ENCODE results near the gene FSTL1.

Gene FSTL1, protein sequence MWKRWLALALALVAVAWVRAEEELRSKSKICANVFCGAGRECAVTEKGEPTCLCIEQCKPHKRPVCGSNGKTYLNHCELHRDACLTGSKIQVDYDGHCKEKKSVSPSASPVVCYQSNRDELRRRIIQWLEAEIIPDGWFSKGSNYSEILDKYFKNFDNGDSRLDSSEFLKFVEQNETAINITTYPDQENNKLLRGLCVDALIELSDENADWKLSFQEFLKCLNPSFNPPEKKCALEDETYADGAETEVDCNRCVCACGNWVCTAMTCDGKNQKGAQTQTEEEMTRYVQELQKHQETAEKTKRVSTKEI

DNA sequence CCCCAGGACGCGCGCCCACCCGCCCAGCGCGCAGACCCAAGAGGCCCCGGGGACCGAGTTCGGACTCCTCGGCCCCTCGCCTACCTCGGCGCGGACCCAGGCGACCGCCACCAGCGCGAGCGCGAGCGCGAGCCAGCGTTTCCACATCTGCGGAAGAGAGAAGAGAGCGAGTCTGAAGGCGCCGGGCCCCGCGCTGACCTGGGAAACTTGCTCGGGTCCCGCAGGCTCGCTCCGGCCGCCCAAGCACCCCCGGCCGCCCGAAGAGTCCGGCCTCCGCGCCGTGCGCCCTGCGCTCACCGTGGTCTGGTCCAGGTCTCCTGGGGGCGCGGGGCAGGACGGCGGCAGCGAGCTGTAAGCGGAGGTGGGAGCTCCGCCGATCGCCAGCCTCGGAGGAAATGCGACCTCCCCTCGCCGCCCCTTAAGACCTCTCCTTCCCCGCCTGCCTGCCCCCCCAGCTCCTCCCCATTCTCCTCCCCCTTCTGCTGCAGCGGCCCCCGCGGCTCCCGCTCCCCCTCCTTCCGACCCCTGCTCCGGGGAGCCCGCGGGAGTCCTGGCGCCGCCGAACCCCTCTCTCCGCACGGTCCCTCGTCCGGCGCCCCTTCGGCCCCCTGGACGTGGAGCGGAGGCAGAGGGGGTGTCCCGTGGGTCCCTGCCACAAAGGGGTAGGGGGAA is at the start of gene FSTL1:
Gene FSTL1, minus strand, starts transcription at position 393 of the 672 bp plus-strand sequence. Its CDS starts 246 bp downstream, at position 147.
- peaks cover 2% of the 10 kb centered on the region for H3K27me3 ChIP-seq (ENCODE audit: control insufficient read depth, insufficient read depth, low read length)
- H3K4me1 ChIP-seq (ENCODE audit: control insufficient read depth, insufficient read depth, low read length): peaks cover 30% of the 10 kb centered on the region
- peak within 1 kb of the TSS; percentile 78 for H3K4me3 ChIP-seq (ENCODE audit: low read length)
- H3K36me3 ChIP-seq (ENCODE audit: control insufficient read depth, insufficient read depth, low read length): no peaks in the 10 kb centered on the region
- peak within 1 kb of the TSS; percentile 67 for H3K9ac ChIP-seq (ENCODE audit: low read length)
- H3K27ac ChIP-seq (ENCODE audit: low read depth, low read length): peak within 1 kb of the TSS; percentile 95

DNA sequence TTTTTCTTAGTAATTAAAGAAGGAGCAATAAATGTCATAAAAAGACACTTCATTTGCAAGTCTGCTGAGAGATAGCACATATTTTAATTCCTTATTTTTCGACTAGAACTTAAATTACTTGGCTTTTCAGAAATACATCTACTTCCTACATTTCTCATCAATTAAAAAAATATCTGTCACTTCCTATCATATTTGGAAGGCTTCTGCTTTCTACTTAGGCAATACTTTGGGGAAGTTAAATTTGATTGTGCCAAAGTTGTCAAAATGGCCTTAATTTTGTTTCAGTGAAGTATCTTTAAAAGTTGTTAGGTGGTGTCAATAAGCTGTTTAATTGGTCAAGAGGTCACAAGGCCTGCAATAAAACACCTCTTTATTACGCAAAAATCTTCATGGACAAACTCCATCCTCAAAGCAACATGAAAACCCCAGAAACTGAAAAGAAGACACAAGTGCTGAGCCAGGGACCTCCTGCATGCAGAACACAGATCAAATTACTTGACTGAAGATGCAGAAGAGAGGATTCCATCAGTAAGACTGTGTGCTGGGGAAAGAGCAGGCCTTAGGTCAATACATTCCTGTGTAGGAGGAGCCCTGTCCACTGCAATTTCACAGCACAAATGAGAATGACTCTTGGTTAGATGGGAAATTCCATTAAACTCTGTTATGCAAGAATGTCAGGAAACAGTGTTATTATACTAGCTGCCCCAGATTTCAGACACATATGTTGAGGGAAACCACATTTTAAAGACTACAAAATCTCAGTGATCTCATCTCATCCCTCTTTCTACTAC is 48.0 kb upstream of the FSTL1 start:
- H3K4me3 ChIP-seq (ENCODE audit: low read length): no peak overlapping the region
- no peak overlapping the region for H3K27ac ChIP-seq (ENCODE audit: low read depth, low read length)

DNA sequence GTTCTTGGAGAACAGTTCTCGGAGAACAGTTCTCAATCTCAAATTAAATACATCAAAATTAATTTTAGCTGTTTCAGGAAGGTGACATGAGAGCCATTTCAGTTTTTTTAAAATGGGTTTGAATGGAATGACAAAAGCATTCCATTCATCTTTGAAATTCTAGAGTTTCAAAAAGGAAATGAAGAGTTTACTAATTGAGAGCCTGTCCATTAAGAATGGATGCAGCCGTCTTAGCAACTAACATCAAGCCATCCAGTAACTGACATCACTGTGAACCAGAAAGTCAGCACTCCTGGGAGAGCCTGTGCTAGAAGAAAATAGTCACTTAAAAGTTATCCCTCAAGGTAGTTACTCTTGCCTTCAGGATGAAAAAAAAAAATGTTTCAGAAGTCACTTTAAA is 47.0 kb upstream of the FSTL1 start:
- peak overlapping the region; percentile 51 for H3K27ac ChIP-seq (ENCODE audit: low read depth, low read length)
- no peaks in the 10 kb centered on the region for H3K27me3 ChIP-seq (ENCODE audit: control insufficient read depth, insufficient read depth, low read length)
- H3K4me1 ChIP-seq (ENCODE audit: control insufficient read depth, insufficient read depth, low read length): peaks cover 12% of the 10 kb centered on the region
- H3K36me3 ChIP-seq (ENCODE audit: control insufficient read depth, insufficient read depth, low read length): no peaks in the 10 kb centered on the region
- H3K9ac ChIP-seq (ENCODE audit: low read length): no peak overlapping the region
- no peak overlapping the region for H3K4me3 ChIP-seq (ENCODE audit: low read length)

More for the DNA sequence above, 48.0 kb upstream of the FSTL1 start:
- H3K36me3 ChIP-seq (ENCODE audit: control insufficient read depth, insufficient read depth, low read length): no peaks in the 10 kb centered on the region
- no peak overlapping the region for H3K9ac ChIP-seq (ENCODE audit: low read length)
- H3K27me3 ChIP-seq (ENCODE audit: control insufficient read depth, insufficient read depth, low read length): no peaks in the 10 kb centered on the region
- peaks cover 12% of the 10 kb centered on the region for H3K4me1 ChIP-seq (ENCODE audit: control insufficient read depth, insufficient read depth, low read length)

DNA sequence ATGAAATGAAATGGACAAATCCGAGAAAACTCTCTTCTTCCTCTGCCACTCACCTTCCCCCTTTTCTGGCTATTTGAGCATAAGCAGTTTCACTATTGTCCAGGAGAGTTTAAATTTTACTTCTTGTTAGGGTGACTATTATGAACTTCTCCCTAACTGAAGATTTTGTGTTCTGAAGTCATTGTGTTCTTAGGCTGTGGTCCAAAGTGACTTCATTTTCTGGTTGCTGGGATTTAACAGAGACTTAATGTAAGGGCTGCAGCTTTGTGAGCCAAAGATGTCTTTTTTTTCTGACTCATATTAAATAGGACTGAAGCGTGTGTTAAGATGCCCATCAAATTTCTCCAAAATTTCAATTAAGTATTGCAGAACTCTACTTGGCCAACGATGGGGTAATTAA is 46.5 kb upstream of the FSTL1 start:
- no peak overlapping the region for H3K4me3 ChIP-seq (ENCODE audit: low read length)
- H3K9ac ChIP-seq (ENCODE audit: low read length): no peak overlapping the region
- H3K4me1 ChIP-seq (ENCODE audit: control insufficient read depth, insufficient read depth, low read length): peaks cover 12% of the 10 kb centered on the region
- H3K27me3 ChIP-seq (ENCODE audit: control insufficient read depth, insufficient read depth, low read length): no peaks in the 10 kb centered on the region
- H3K36me3 ChIP-seq (ENCODE audit: control insufficient read depth, insufficient read depth, low read length): no peaks in the 10 kb centered on the region
- H3K27ac ChIP-seq (ENCODE audit: low read depth, low read length): peak overlapping the region; percentile 51

DNA sequence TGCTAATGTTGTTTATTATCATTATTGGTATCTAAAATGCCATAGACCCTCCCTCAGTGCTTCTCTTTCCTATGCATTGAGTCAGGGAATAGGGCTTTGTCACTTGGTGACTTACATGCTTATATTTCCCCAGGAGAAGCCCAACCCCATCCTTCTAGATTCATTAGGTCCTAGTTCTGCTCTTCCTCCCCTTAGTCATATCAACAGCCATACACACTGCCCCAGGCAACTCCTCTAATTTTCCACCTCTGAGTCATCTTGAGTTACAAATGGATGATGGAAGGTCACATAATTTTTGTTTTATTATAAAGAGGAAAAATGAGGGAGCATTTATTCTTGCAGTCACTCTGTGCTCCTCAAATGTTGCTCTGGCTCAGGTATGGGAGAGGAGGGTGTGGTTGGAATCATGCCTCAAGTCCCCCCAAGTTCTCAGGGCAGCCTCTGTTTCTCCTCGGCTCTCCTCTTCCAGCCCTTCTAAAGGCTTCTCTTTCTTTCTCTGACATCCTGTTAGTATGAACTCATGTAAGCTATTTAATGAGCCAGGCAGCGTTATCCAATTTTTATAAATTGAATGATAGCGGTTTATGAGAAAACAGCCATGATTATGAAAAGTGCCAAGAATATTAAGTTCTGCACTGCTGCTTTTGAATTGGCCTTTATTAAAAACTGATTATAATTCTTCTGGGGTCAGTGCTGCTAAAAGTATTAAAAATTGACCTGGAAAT is 45.6 kb upstream of the FSTL1 start:
- Histone ChIP-seq H3K27me3 (ENCODE audit: control insufficient read depth, insufficient read depth, low read length) (no peaks in the 10 kb centered on the region), H3K4me1 (ENCODE audit: control insufficient read depth, insufficient read depth, low read length) (peaks cover 12% of the 10 kb centered on the region), H3K27ac (ENCODE audit: low read depth, low read length) (peak overlapping the region; percentile 51), H3K36me3 (ENCODE audit: control insufficient read depth, insufficient read depth, low read length) (no peaks in the 10 kb centered on the region), H3K9ac (ENCODE audit: low read length) (no peak overlapping the region), H3K4me3 (ENCODE audit: low read length) (no peak overlapping the region)

DNA sequence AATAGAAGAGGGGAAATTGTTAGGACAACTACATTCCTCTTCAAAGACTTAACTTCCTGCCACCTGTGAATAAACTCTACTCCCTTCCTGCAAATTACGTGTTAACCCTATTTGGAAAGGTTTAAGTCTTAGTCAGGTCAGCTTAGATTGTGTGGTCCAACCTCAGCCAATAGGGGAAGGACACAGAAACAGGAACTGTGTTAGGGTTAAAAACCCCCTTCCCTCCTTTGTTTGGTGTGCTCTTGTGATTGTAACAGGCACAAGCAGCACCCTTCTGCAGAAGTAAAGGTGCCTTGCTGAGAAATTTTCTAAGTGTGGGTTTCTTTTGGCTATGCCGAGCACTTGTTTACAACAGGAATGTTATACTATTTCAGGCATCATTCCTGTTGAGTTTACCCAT is 45.0 kb upstream of the FSTL1 start:
- Histone ChIP-seq H3K36me3 (ENCODE audit: control insufficient read depth, insufficient read depth, low read length) (no peaks in the 10 kb centered on the region), H3K27me3 (ENCODE audit: control insufficient read depth, insufficient read depth, low read length) (no peaks in the 10 kb centered on the region), H3K4me1 (ENCODE audit: control insufficient read depth, insufficient read depth, low read length) (peaks cover 12% of the 10 kb centered on the region), H3K27ac (ENCODE audit: low read depth, low read length) (peak overlapping the region; percentile 51), H3K4me3 (ENCODE audit: low read length) (no peak overlapping the region), H3K9ac (ENCODE audit: low read length) (no peak overlapping the region)

DNA sequence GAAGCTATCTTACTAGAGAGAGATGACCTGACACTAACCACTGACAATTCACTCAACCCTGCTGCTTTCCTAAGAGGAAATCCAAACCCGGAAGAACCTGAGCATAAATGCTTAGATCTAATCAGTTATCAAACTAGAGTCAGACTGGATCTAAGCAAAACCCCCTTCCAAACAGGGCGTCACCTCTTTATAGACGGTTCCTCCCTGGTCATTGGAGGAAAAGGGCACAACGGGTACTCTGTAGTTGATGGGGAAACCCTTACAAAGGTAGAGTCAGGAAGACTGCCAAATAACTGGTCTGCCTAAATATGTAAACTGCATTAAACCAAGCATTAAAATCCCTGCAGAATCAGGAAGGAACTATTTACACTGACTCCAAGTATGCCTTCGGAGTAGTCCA is 41.3 kb upstream of the FSTL1 start:
- H3K27me3 ChIP-seq (ENCODE audit: control insufficient read depth, insufficient read depth, low read length): no peaks in the 10 kb centered on the region
- H3K4me1 ChIP-seq (ENCODE audit: control insufficient read depth, insufficient read depth, low read length): peaks cover 10% of the 10 kb centered on the region
- H3K9ac ChIP-seq (ENCODE audit: low read length): no peak overlapping the region
- no peak overlapping the region for H3K4me3 ChIP-seq (ENCODE audit: low read length)
- H3K36me3 ChIP-seq (ENCODE audit: control insufficient read depth, insufficient read depth, low read length): no peaks in the 10 kb centered on the region
- H3K27ac ChIP-seq (ENCODE audit: low read depth, low read length): no peak overlapping the region

DNA sequence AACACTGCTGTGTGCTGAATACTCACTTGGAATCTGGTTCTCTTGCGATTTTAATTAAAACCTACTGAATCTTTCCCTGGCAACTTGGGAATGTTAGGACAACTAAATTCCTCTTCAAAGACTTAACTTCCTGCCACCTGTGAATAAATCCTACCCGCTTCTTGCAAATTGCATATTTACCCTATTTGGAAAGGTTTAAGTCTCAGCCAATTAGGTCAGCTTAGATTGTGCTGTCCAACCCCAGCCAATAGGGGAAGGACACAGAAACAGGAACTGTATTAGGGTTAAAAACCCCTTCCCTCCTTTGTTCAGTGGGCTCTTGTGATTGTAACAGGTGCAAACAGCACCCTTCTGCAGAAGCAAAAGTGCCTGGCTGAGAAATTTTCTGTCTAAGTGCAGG is 38.6 kb upstream of the FSTL1 start:
- H3K4me1 ChIP-seq (ENCODE audit: control insufficient read depth, insufficient read depth, low read length): peaks cover 7% of the 10 kb centered on the region
- H3K27me3 ChIP-seq (ENCODE audit: control insufficient read depth, insufficient read depth, low read length): no peaks in the 10 kb centered on the region
- no peaks in the 10 kb centered on the region for H3K36me3 ChIP-seq (ENCODE audit: control insufficient read depth, insufficient read depth, low read length)
- H3K9ac ChIP-seq (ENCODE audit: low read length): no peak overlapping the region
- H3K27ac ChIP-seq (ENCODE audit: low read depth, low read length): no peak overlapping the region
- no peak overlapping the region for H3K4me3 ChIP-seq (ENCODE audit: low read length)

DNA sequence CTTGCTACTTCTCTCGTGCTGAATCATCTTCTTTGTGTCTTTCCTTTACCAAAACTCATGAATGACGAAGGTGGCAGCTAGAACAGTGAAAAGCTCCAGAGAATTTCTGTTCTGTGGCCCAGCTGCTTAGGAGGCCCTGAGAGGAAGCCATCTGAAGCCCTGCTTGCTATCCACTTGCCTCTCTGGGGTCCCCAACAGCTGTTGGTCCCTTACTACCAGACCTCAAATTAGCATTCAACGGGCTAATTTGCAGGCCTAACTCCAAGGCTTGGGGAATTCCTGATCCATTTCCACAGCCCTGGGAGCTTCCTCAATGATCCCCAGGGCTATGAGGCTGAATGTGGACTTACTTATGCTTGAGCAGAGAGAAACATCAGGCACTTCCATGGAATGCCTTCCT is 37.5 kb upstream of the FSTL1 start:
- Histone ChIP-seq H3K27me3 (ENCODE audit: control insufficient read depth, insufficient read depth, low read length) (no peaks in the 10 kb centered on the region), H3K27ac (ENCODE audit: low read depth, low read length) (peak overlapping the region; percentile 44), H3K4me3 (ENCODE audit: low read length) (no peak overlapping the region), H3K4me1 (ENCODE audit: control insufficient read depth, insufficient read depth, low read length) (peaks cover 7% of the 10 kb centered on the region), H3K9ac (ENCODE audit: low read length) (no peak overlapping the region), H3K36me3 (ENCODE audit: control insufficient read depth, insufficient read depth, low read length) (no peaks in the 10 kb centered on the region)

DNA sequence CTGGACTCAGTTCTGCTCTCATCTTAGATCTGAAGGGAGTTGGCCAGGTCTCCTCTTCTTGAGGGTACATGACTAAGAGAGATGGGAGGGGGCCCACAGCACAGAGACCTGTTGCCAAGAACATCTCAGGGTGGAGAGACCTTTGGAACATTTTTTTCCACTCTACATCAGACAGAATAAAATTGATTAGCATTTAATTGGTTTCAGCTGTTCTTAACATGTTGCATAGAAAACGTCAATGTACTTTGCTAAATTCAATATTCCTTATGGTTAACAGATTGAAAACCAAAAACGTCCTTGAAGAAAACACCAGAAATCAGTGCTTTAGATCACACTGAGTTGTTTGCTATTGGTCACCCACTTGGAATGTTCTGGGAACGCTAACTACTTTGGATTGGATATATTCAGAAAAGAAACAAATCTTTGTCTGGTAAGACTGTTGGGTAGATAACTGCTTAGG is 36.4 kb upstream of the FSTL1 start:
- peak overlapping the region; percentile 44 for H3K27ac ChIP-seq (ENCODE audit: low read depth, low read length)
- H3K4me3 ChIP-seq (ENCODE audit: low read length): no peak overlapping the region
- H3K9ac ChIP-seq (ENCODE audit: low read length): no peak overlapping the region
- H3K4me1 ChIP-seq (ENCODE audit: control insufficient read depth, insufficient read depth, low read length): peaks cover 7% of the 10 kb centered on the region
- H3K27me3 ChIP-seq (ENCODE audit: control insufficient read depth, insufficient read depth, low read length): no peaks in the 10 kb centered on the region
- no peaks in the 10 kb centered on the region for H3K36me3 ChIP-seq (ENCODE audit: control insufficient read depth, insufficient read depth, low read length)

DNA sequence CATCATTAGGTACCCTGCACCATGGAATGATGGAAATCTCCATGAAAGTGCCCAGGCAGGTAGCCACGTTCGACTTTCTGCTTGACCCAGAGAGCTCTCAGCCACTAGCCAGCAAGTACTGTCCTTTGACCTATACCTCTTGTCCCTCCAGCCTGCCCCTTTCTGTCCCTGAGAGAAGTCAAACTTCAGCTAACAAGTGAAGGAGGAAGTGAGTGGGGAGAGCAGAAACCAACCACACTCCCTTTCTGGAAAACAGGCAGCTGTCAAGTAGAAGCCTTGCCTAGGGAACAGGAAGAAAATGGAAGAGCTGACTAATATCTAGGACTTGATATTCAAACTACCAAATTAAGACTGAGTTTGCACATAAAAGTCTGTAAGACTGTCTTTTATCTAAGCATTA is 30.3 kb upstream of the FSTL1 start:
- Histone ChIP-seq H3K9ac (ENCODE audit: low read length) (no peak overlapping the region), H3K36me3 (ENCODE audit: control insufficient read depth, insufficient read depth, low read length) (no peaks in the 10 kb centered on the region), H3K4me1 (ENCODE audit: control insufficient read depth, insufficient read depth, low read length) (peaks cover 14% of the 10 kb centered on the region), H3K27ac (ENCODE audit: low read depth, low read length) (no peak overlapping the region), H3K27me3 (ENCODE audit: control insufficient read depth, insufficient read depth, low read length) (no peaks in the 10 kb centered on the region), H3K4me3 (ENCODE audit: low read length) (no peak overlapping the region)

DNA sequence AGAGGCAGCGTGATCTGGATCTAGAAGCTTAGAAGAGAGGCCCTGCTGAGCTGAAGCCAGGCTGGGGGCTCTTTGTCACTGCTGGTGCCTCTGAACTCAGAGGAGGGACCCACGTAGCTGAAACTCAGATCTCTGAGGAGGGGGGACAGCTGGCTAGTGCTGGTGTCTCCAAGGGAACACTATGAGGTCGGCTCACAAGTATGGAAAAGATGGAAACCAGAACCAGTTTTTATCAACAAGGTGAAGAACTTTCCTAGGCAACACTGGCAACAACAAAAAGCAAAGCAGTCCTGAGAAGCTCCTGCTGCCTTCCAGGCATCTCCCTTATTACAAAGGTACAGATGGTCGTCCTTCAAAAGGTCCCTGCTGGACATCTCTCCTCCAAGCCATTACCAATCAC is 27.0 kb upstream of the FSTL1 start:
- Histone ChIP-seq H3K9ac (ENCODE audit: low read length) (no peak overlapping the region), H3K4me3 (ENCODE audit: low read length) (no peak overlapping the region), H3K27ac (ENCODE audit: low read depth, low read length) (peak overlapping the region; percentile 87), H3K27me3 (ENCODE audit: control insufficient read depth, insufficient read depth, low read length) (no peaks in the 10 kb centered on the region), H3K4me1 (ENCODE audit: control insufficient read depth, insufficient read depth, low read length) (peaks cover 16% of the 10 kb centered on the region), H3K36me3 (ENCODE audit: control insufficient read depth, insufficient read depth, low read length) (no peaks in the 10 kb centered on the region)
